DOHH2 (cell line): ENCODE results near the gene DUS2.

Experiments used
- H3F3A ChIP-seq: fragments of 200-600 bp; sonication (generic), shearing (Covaris generic); 2 replicates; pipeline ENCODE4 v1.6.0; 2016; ENCODE audit warnings: antibody characterized with exemption, mild to moderate bottlenecking; ENCODE audit not compliant: control insufficient read depth, insufficient read depth
- H3K27ac ChIP-seq: fragments of 200-600 bp; sonication (generic); 2 replicates; pipeline ENCODE4 v1.5.1; 2014; ENCODE audit warnings: low read depth, mild to moderate bottlenecking, low read length, moderate library complexity
- H3K27me3 ChIP-seq: fragments of 200-600 bp; sonication (generic); 2 replicates; pipeline ENCODE4 v1.6.1; 2014; ENCODE audit warnings: mild to moderate bottlenecking, low read length, mixed read lengths; ENCODE audit not compliant: control insufficient read depth
- H3K36me3 ChIP-seq: fragments of 200-600 bp; sonication (generic); 2 replicates; pipeline ENCODE4 v1.6.1; 2014; ENCODE audit warnings: mild to moderate bottlenecking, low read length, moderate library complexity, mixed read lengths; ENCODE audit not compliant: control insufficient read depth
- H3K4me1 ChIP-seq: fragments of 200-600 bp; sonication (generic); 2 replicates; pipeline ENCODE4 v1.6.1; 2014; ENCODE audit warnings: mild to moderate bottlenecking, low read length, mixed read lengths; ENCODE audit not compliant: control insufficient read depth
- H3K4me2 ChIP-seq: fragments of 200-600 bp; sonication (generic); 2 replicates; pipeline ENCODE4 v1.6.0; 2014; ENCODE audit warnings: mild to moderate bottlenecking, low read length, moderate library complexity
- H3K4me3 ChIP-seq: fragments of 200-600 bp; sonication (generic); 2 replicates; pipeline ENCODE4 v1.5.1; 2014; ENCODE audit warnings: mild to moderate bottlenecking, low read length, mixed read lengths
- H3K79me2 ChIP-seq: fragments of 200-600 bp; sonication (generic); 2 replicates; pipeline ENCODE4 v1.6.1; 2014; ENCODE audit warnings: mild to moderate bottlenecking, low read length, mixed read lengths; ENCODE audit not compliant: control insufficient read depth
- H3K9me2 ChIP-seq: fragments of 200-600 bp; sonication (generic); replicated peaks from 2 replicates; pipeline ENCODE4 v1.6.1; 2014; ENCODE audit warnings: mild to moderate bottlenecking, low read length, mixed read lengths; ENCODE audit not compliant: control insufficient read depth
- H3K9me3 ChIP-seq: fragments of 200-600 bp; sonication (generic); 2 replicates; pipeline ENCODE4 v1.6.1; 2014; ENCODE audit warnings: antibody characterized with exemption, low read length, mixed read lengths; ENCODE audit not compliant: control insufficient read depth, insufficient read depth
- H4K20me1 ChIP-seq: fragments of 200-600 bp; sonication (generic); 2 replicates; pipeline ENCODE4 v1.6.0; 2014; ENCODE audit warnings: low read depth, mild to moderate bottlenecking, antibody characterized with exemption, low read length, moderate library complexity; ENCODE audit not compliant: control insufficient read depth, insufficient read depth
- CTCF ChIP-seq: fragments of 200-600 bp; sonication (generic); IDR thresholded peaks from one replicate; pipeline ENCODE4 v1.5.1; 2014; ENCODE audit warnings: antibody characterized with exemption, mild to moderate bottlenecking, low read depth, low read length; ENCODE audit not compliant: poor library complexity, severe bottlenecking
- EZH2phosphoT487 ChIP-seq: fragments of 200-600 bp; sonication (generic); IDR thresholded peaks from 2 replicates; pipeline ENCODE4 v1.6.1; 2017; ENCODE audit warnings: borderline replicate concordance, mild to moderate bottlenecking, antibody characterized with exemption, low read length, moderate library complexity, mixed read lengths

DUS2 gene

GRCh38 chr16:67982011-67982696 is 40.9 kb upstream of the DUS2 start:
- no peak overlapping the region for H3K4me3 ChIP-seq
- no peak overlapping the region for H3K27ac ChIP-seq
- H3K36me3 ChIP-seq: no peaks in the 10 kb centered on the region
- H3K4me1 ChIP-seq: peaks cover 24% of the 10 kb centered on the region
- H4K20me1 ChIP-seq: no peaks in the 10 kb centered on the region
- no peaks in the 10 kb centered on the region for H3F3A ChIP-seq
- H3K9me3 ChIP-seq: no peaks in the 10 kb centered on the region
- no peaks in the 10 kb centered on the region for H3K79me2 ChIP-seq
- H3K4me2 ChIP-seq: no peak overlapping the region
- H3K9me2 ChIP-seq: no peaks in the 10 kb centered on the region
- TF ChIP-seq EZH2phosphoT487: no peak
- no peak for TF ChIP-seq CTCF
- peaks cover 3% of the 10 kb centered on the region; the same call in 1 of the 2 replicates for H3K27me3 ChIP-seq

- Histone ChIP-seq H3F3A (no peaks in the 10 kb centered on the region), H3K9me3 (no peaks in the 10 kb centered on the region), H3K27me3 (no peaks in the 10 kb centered on the region), H3K27ac (no peak overlapping the region), H3K4me1 (peaks cover 24% of the 10 kb centered on the region), H4K20me1 (no peaks in the 10 kb centered on the region), H3K4me3 (no peak overlapping the region), H3K79me2 (no peaks in the 10 kb centered on the region), H3K4me2 (no peak overlapping the region), H3K9me2 (no peaks in the 10 kb centered on the region), H3K36me3 (no peaks in the 10 kb centered on the region)
- no peak for TF ChIP-seq CTCF
- TF ChIP-seq EZH2phosphoT487: no peak
Measured at GRCh38 chr16:67986949-67987348, 36.1 kb upstream of the DUS2 start.

DNA sequence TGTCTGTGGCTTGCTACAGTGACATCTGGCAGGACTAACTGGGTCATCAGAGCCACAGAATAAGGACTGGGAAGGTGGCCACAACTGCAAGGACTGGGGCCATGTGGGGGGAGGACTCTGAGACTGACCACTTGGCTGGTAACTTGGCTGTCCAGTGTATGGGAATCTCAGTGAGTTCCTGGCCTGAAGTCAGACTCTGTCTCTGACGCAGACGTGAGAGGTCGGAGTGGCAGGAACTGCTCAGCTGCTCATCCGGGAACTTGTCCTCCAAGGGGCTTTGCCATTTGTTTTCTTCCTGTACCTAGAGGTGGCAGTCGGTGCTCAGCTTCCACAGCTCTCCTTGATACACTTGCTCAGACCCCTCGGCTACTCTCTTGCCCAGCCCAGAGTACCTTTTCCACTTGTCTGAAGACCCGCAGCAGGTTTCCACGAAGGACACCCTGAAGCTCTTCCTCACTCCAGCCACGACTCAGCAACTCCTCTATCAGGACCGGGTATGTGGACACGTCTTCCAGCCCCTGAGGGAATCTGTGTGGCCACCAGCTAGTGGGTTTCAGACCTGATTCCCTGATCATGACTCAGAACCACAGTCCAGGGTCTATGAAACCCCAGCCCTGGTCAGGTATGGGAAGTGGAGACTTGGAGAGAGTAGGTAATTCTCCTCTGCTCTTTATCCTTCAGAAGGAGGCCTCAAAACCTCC is 35.5 kb upstream of the DUS2 start:
- Histone ChIP-seq H3K36me3 (no peaks in the 10 kb centered on the region), H3K4me3 (no peak overlapping the region), H3K9me2 (no peaks in the 10 kb centered on the region), H3F3A (no peaks in the 10 kb centered on the region), H4K20me1 (no peaks in the 10 kb centered on the region), H3K27me3 (no peaks in the 10 kb centered on the region), H3K9me3 (no peaks in the 10 kb centered on the region), H3K27ac (no peak overlapping the region), H3K4me2 (no peak overlapping the region), H3K4me1 (peaks cover 27% of the 10 kb centered on the region), H3K79me2 (no peaks in the 10 kb centered on the region)
- TF ChIP-seq CTCF: no peak
- TF ChIP-seq EZH2phosphoT487: no peak
